ENCODE data around the gene C1orf232.

C1orf232 gene

GRCh38 chr1:26124418-26125331, 44.1 kb downstream of the C1orf232 start:
- no peak for FAIRE-seq

GRCh38 chr1:26122988-26123973, 45.5 kb downstream of the C1orf232 start:
- no peak for FAIRE-seq

DNA sequence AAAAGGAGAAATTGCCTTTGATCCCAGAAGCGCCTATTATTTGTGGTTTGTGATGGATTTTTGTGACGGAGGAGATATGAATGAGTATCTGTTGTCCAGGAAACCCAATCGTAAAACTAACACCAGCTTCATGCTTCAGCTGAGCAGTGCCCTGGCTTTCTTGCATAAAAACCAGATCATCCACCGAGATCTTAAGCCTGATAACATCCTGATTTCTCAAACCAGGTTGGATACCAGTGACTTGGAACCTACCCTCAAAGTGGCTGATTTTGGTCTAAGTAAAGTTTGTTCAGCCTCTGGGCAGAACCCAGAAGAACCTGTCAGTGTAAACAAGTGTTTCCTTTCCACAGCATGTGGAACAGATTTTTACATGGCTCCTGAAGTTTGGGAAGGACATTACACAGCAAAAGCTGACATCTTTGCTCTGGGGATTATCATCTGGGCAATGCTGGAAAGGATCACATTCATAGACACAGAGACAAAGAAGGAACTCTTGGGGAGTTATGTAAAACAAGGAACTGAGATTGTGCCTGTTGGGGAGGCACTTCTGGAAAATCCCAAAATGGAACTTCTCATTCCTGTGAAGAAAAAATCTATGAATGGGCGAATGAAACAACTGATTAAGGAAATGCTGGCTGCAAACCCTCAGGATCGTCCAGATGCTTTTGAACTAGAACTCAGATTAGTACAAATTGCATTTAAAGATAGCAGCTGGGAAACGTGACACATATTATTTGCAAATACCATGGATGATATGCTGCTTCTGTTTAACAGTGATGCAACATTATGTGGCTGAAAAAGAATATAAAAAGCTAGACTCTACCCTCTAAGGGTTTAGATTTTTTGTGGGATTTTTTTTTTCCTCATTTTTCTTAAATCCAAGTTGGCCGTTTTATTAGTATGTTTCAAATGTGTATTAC, 46.6 kb downstream of the C1orf232 start:
- no peak for FAIRE-seq

- no peak for FAIRE-seq
Observed at GRCh38 chr1:26119892-26120608, 48.7 kb downstream of the C1orf232 start.

DNA sequence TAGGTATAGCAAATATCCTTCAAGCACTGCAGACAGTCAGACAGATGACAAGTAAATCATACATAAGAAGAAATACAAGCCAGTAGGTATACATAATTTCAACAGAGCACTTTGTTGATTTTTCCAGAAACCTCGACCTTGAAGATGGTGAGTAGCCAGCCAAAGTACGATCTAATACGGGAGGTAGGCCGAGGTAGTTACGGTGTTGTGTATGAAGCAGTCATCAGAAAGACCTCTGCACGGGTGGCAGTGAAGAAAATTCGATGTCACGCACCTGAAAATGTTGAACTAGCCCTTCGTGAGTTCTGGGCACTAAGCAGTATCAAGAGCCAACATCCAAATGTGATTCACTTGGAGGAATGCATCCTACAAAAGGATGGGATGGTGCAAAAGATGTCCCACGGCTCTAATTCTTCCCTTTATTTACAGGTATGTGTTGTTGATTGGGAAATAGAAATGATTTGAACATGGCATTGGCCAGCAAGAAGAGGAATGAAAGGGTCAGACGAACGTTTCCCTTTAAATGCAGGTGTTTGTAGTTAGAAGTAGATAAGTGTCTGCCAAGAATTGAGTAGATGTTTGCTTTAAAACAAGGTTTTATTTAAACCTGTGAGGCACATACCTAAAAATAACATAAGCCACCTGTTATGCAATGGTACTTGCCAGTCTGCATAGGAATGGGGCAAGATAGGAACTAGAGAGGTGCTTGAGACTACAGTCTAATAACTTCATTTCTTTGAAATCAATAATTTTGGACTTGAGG, 54.4 kb downstream of the C1orf232 start:
- FAIRE-seq, result no peak
